ENCODE data around the gene ABCG8. TPM values are rescaled to one million over a fixed set of nuclear protein-coding genes. Genes with fewer than 3 reads are reported as not detected.

The ABCG8 gene
- not detected in 5 replicates for total RNA-seq (2022; extraction: Qiagen RNA extraction; ENCODE audit: low read depth)

DNA sequence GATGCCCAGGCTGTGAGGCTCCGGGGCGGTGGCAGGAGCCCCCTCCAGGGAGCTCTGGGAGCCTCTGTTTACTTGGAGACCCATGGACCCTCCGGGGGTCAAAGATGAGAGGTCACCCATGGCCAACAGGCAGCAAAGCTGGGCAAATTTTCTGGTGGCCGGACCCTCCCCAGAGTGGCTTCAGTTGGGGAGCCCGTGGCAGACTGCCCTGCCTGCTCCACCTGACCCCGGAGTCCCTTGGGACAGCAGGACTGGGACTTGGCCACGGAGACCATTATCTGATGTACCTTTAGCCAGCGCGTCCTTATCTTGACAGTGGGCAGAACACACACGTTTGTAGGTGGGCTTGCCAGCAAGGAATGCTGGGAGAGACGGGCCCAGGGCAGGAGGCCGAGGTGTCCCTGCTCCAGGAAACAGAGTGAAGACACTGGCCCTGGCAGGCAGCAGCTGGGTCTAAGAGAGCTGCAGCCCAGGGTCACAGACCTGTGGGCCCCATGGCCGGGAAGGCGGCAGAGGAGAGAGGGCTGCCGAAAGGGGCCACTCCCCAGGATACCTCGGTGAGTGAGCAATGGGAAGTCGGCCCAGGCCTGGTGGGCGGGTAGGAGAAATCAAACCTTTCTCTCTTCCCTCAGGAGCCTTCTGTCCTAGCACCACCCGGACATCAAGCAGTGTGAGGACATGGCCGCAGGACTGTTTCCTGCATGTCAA, at the start of gene ABCG8, which contains the start of gene ABCG5:
Gene ABCG8, plus strand, starts transcription at position 412 of the 708 bp plus-strand sequence. Its CDS starts 83 bp downstream, at position 495.
Gene ABCG5, minus strand, starts transcription at position 280 of the 708 bp plus-strand sequence. Its CDS starts 160 bp downstream, at position 120.

Other genes starting within 250 kb of the ABCG8 start
- gene THADA, start 242.9 kb upstream of the ABCG8 start, total RNA-seq (2022; extraction: Qiagen RNA extraction; ENCODE audit: low read depth), result 16.4 to 26.7 TPM (median 23.3 TPM) in 5 replicates
- gene PLEKHH2, start 201.7 kb upstream of the ABCG8 start, total RNA-seq (2022; extraction: Qiagen RNA extraction; ENCODE audit: low read depth), result 0.73 to 1.1 TPM (median 1.1 TPM) in 5 replicates
- 1.7 to 2.5 TPM (median 2.0 TPM) in 5 replicates for gene C1GALT1C1L, start 162.5 kb upstream of the ABCG8 start, total RNA-seq (2022; extraction: Qiagen RNA extraction; ENCODE audit: low read depth)
- 11.9 to 19.3 TPM (median 14.9 TPM) in 5 replicates for gene DYNC2LI1, start 64.9 kb upstream of the ABCG8 start, total RNA-seq (2022; extraction: Qiagen RNA extraction; ENCODE audit: low read depth)
- gene ABCG5, start 132 bp upstream of the ABCG8 start, total RNA-seq (2022; extraction: Qiagen RNA extraction; ENCODE audit: low read depth), result not detected in 5 replicates
- 64.6 to 104 TPM (median 103 TPM) in 5 replicates for gene LRPPRC, start 157.0 kb downstream of the ABCG8 start, total RNA-seq (2022; extraction: Qiagen RNA extraction; ENCODE audit: low read depth)

All from A549 treated with RU486 at 1 μM for 4 hours (cell line).